K562 (cell line): Measurements from ENCODE around the gene TFAP2A. TPM values are rescaled to one million over a fixed set of nuclear protein-coding genes. Genes with fewer than 3 reads are reported as not detected.

Experiments
- E2F4 ChIP-seq: sonication (generic); formaldehyde crosslinking; IDR thresholded peaks from 2 replicates; pipeline ENCODE4 v1.8.0; 2022; ENCODE audit warnings: mild to moderate bottlenecking, low read depth, missing genetic modification reagents
- HMGXB4 ChIP-seq: sonication (generic); formaldehyde crosslinking; IDR thresholded peaks from 2 replicates; pipeline ENCODE4 v1.8.1; 2023; ENCODE audit warnings: mild to moderate bottlenecking, missing genetic modification reagents
- HSF4 ChIP-seq: fragments of 250-450 bp; sonication (Bioruptor Pico); IDR thresholded peaks from 2 replicates; pipeline ENCODE4 v2.1.2; 2022; ENCODE audit warnings: mild to moderate bottlenecking, moderate library complexity, borderline replicate concordance
- KAT7 ChIP-seq: sonication (generic); formaldehyde crosslinking; IDR thresholded peaks from 2 replicates; pipeline ENCODE4 v1.8.0; 2022; ENCODE audit warnings: missing genetic modification reagents, mild to moderate bottlenecking, borderline replicate concordance
- KDM1A ChIP-seq, 2 experiments: fragments of 450-650 bp; IDR thresholded peaks; 2 replicates each; pipeline ENCODE4 v1.6.1; 2016; ENCODE audit warnings: mild to moderate bottlenecking in 2 of 2
- KLF10 ChIP-seq: fragments of 250-450 bp; sonication (Bioruptor Pico); IDR thresholded peaks from 2 replicates; pipeline ENCODE4 v1.6.1; 2021; ENCODE audit warnings: matching md5 sums
- POU5F1 ChIP-seq: fragments of 150-350 bp; IDR thresholded peaks from 2 replicates; pipeline ENCODE4 v1.6.1; 2014; ENCODE audit warnings: borderline replicate concordance, low read length, low read depth, mild to moderate bottlenecking; ENCODE audit not compliant: partially characterized antibody
- RAD51 ChIP-seq: fragments of 450-650 bp; IDR thresholded peaks from 2 replicates; pipeline ENCODE4 v1.7.1; 2016; ENCODE audit warnings: low read depth, mild to moderate bottlenecking, borderline replicate concordance
- RFX7 ChIP-seq: fragments of 250-450 bp; sonication (Bioruptor Pico); IDR thresholded peaks from 2 replicates; pipeline ENCODE4 v1.5.1; 2021; ENCODE audit warnings: mild to moderate bottlenecking
- SNRNP70 ChIP-seq: fragments of 200-400 bp; formaldehyde crosslinking; optimal IDR thresholded peaks from 2 replicates; pipeline ENCODE3; 2017; ENCODE audit warnings: low read depth, low read length
- STAG1 ChIP-seq: sonication (generic); formaldehyde crosslinking; IDR thresholded peaks from 2 replicates; pipeline ENCODE4 v1.5.0; 2020; ENCODE audit warnings: missing genetic modification reagents, borderline replicate concordance
- TEAD2 ChIP-seq: fragments of 450-650 bp; IDR thresholded peaks from 2 replicates; pipeline ENCODE4 v1.6.1; 2016; ENCODE audit warnings: missing genetic modification characterization, control low read depth, missing compliant biosample characterization
- THRA ChIP-seq: fragments of 450-650 bp; IDR thresholded peaks from 2 replicates; pipeline ENCODE4 v1.6.1; 2017; ENCODE audit warnings: mild to moderate bottlenecking, moderate library complexity
- XRCC3 ChIP-seq: fragments of 450-650 bp; IDR thresholded peaks from 2 replicates; pipeline ENCODE4 v1.6.1; 2017; ENCODE audit warnings: mild to moderate bottlenecking, moderate library complexity
- ZKSCAN1 ChIP-seq: fragments of 150-350 bp; IDR thresholded peaks from 2 replicates; pipeline ENCODE4 v1.6.1; 2016; ENCODE audit warnings: low read depth, low read length
- ZNF165 ChIP-seq: fragments of 250-450 bp; sonication (Bioruptor Pico); IDR thresholded peaks from 2 replicates; pipeline ENCODE4 v1.4.0; 2020; ENCODE audit warnings: borderline replicate concordance
- ZNF431 ChIP-seq: sonication (generic); formaldehyde crosslinking; IDR thresholded peaks from 2 replicates; pipeline ENCODE4 v1.8.0; 2022; ENCODE audit warnings: mild to moderate bottlenecking, missing genetic modification reagents
- ZNF57 ChIP-seq: fragments of 450-650 bp; formaldehyde crosslinking; IDR thresholded peaks from 2 replicates; pipeline ENCODE4 v1.4.0; 2020; ENCODE audit warnings: mild to moderate bottlenecking, moderate library complexity
- ZNF609 ChIP-seq: sonication (generic); formaldehyde crosslinking; IDR thresholded peaks from 2 replicates; pipeline ENCODE4 v1.8.1; 2023; ENCODE audit warnings: missing genetic modification reagents, mild to moderate bottlenecking, borderline replicate concordance
- ZNF778 ChIP-seq: fragments of 450-650 bp; formaldehyde crosslinking; IDR thresholded peaks from 2 replicates; pipeline ENCODE4 v1.4.0; 2020; ENCODE audit warnings: mild to moderate bottlenecking, moderate library complexity
- polyA plus RNA-seq, 8 experiments: library from polyadenylated mRNA; depleted of rRNA in 4 of 8; stranded (reverse) in 5 of 8; unstranded in 3 of 8; fragments of >200 nt; fragmentation: Nextera tagmentation in 2 of 8; fragmentation: Illumina TruSeq in 1 of 8; extraction: Ambion mirVana in 2 of 8; extraction: Trizol in 1 of 8; gene quantifications; 2 replicates each; pipeline versions ENCODE4 v1.2.1 to v1.2.3, GENCODE V29; 2011 to 2014; ENCODE audit warnings: inconsistent platforms in 1 of 8, missing spikeins in 1 of 8
- total RNA-seq, 7 experiments: library from RNA; depleted of rRNA in 6 of 7; stranded (reverse); fragments of >200 nt in 6 of 7; fragmentation: Illumina TruSeq in 2 of 7; extraction: Trizol in 2 of 7; gene quantifications; 2 replicates each; pipeline versions ENCODE4 v1.2.1 to v1.2.3, GENCODE V29; 2011 to 2021; ENCODE audit warnings: low replicate concordance in 1 of 7

Gene TFAP2A
- total and polyA plus RNA-seq, 9 of the 15 experiments (the other 6 are each of a cell fraction or from before 2014, with no cell fraction given) = 0.14 to 0.53 (median 0.19) TPM; not detected in 1

- TF ChIP-seq ZNF609 (CRISPR knock-in tag) (no peak; the same call in 1 of the 2 replicates), THRA (peak; percentile 33; the same call in 1 of the 2 replicates), KDM1A (IDR thresholded peaks at IDR 0.05) (0 out of 4 replicates have a peak, but pooled peaks of 1 of the 2 experiments have one; percentile 13), POU5F1 (peak; percentile 50), ZNF165 (CRISPR knock-in tag) (peak; percentile 62; the same call in 1 of the 2 replicates), ZKSCAN1 (no peak), HMGXB4 (CRISPR knock-in tag) (no peak), HSF4 (CRISPR knock-in tag) (no peak), E2F4 (CRISPR knock-in tag) (no peak), ZNF778 (CRISPR knock-in tag) (no peak), SNRNP70 (no peak), ZNF431 (CRISPR knock-in tag) (no peak), RFX7 (no peak), KAT7 (CRISPR knock-in tag) (no peak), TEAD2 (tag) (no peak), XRCC3 (no peak; the same call in 1 of the 2 replicates), KLF10 (CRISPR knock-in tag) (no peak), ZNF57 (no peak), STAG1 (CRISPR knock-in tag) (no peak), RAD51 (no peak)
These were observed 11.3 kb downstream of the TFAP2A start (continued) for GRCh38 chr6:10403385-10404106.
